K562 (cell line): ENCODE data around the gene CRLF2.

Source experiments
- ESRRA ChIP-seq: fragments of 450-650 bp; IDR thresholded peaks from 2 replicates; pipeline ENCODE4 v1.6.1; 2014; ENCODE audit warnings: low read depth, mild to moderate bottlenecking, moderate library complexity, borderline replicate concordance
- HDAC1 ChIP-seq, 2 experiments: fragments of 450-650 bp; IDR thresholded peaks; 2 replicates each; pipeline ENCODE4 v1.6.1; 2016 to 2017; ENCODE audit warnings: inconsistent platforms in 1 of 2, mild to moderate bottlenecking in 1 of 2, moderate library complexity in 1 of 2
- MECOM ChIP-seq: fragments of 250-450 bp; sonication (Bioruptor Pico); IDR thresholded peaks from 2 replicates; pipeline ENCODE4 v1.8.0; 2022; ENCODE audit warnings: inconsistent platforms
- TCF7L2 ChIP-seq: fragments of 150-350 bp; IDR thresholded peaks from 2 replicates; pipeline ENCODE4 v1.6.1; 2016; ENCODE audit warnings: low read depth, mild to moderate bottlenecking, low read length, moderate library complexity
- TF ChIP-seq, protein P1 (sequence below), 2 experiments: fragments of 450-650 bp in 1 of 2; IDR thresholded peaks; 2 replicates each; pipeline ENCODE4 v1.6.1; 2011 to 2017; ENCODE audit warnings: low read depth in 2 of 2, antibody characterized with exemption in 1 of 2, borderline replicate concordance in 1 of 2, low read length in 1 of 2, mild to moderate bottlenecking in 1 of 2, mixed read lengths in 1 of 2; ENCODE audit not compliant: control insufficient read depth in 1 of 2
- TF ChIP-seq, protein P2 (sequence below): sonication (generic); formaldehyde crosslinking; IDR thresholded peaks from 2 replicates; pipeline ENCODE4 v1.8.0; 2022; ENCODE audit warnings: mild to moderate bottlenecking, missing genetic modification reagents

DNA sequence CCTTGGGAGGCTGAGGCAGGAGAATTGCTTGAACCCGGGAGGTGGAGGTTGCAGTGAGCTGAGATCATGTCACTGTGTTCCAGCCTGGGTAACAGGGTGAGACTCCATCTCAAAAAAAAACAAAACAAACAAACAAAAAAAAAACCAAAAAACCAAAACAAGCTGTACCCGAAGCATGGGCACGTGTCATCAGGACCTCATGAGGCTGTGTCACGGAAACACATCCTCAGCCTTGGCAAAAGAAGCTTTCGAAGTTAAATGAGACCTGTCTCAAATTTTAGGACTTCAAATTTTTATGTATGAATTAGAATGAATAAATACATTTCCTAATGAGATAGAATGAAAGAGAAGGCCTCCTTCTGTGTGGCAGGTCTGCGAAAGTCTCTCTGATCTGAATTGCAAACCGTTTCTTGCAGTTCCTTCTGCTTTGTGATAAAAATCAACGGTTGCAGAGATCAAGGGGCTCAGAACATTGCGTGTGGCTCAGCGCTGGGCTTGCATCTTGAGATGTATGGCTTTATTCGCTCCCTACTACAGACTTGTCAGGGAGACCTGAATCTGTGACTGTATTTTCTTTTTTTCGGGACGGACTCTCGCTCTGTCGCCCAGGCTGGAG, 19.5 kb upstream of the CRLF2 start:
- TF ChIP-seq HDAC1 (IDR thresholded peaks at IDR 0.05) (no peak), ESRRA (no peak), TCF7L2 (no peak), MECOM (CRISPR knock-in tag) (no peak)
- TF ChIP-seq, protein P1, sequence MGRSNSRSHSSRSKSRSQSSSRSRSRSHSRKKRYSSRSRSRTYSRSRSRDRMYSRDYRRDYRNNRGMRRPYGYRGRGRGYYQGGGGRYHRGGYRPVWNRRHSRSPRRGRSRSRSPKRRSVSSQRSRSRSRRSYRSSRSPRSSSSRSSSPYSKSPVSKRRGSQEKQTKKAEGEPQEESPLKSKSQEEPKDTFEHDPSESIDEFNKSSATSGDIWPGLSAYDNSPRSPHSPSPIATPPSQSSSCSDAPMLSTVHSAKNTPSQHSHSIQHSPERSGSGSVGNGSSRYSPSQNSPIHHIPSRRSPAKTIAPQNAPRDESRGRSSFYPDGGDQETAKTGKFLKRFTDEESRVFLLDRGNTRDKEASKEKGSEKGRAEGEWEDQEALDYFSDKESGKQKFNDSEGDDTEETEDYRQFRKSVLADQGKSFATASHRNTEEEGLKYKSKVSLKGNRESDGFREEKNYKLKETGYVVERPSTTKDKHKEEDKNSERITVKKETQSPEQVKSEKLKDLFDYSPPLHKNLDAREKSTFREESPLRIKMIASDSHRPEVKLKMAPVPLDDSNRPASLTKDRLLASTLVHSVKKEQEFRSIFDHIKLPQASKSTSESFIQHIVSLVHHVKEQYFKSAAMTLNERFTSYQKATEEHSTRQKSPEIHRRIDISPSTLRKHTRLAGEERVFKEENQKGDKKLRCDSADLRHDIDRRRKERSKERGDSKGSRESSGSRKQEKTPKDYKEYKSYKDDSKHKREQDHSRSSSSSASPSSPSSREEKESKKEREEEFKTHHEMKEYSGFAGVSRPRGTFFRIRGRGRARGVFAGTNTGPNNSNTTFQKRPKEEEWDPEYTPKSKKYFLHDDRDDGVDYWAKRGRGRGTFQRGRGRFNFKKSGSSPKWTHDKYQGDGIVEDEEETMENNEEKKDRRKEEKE (IDR thresholded peaks at IDR 0.05; ENCODE audit: borderline replicate concordance in 1 of 2, control insufficient read depth in 1 of 2, low read depth in 2 of 2, low read length in 1 of 2): no peak
- TF ChIP-seq, protein P2, sequence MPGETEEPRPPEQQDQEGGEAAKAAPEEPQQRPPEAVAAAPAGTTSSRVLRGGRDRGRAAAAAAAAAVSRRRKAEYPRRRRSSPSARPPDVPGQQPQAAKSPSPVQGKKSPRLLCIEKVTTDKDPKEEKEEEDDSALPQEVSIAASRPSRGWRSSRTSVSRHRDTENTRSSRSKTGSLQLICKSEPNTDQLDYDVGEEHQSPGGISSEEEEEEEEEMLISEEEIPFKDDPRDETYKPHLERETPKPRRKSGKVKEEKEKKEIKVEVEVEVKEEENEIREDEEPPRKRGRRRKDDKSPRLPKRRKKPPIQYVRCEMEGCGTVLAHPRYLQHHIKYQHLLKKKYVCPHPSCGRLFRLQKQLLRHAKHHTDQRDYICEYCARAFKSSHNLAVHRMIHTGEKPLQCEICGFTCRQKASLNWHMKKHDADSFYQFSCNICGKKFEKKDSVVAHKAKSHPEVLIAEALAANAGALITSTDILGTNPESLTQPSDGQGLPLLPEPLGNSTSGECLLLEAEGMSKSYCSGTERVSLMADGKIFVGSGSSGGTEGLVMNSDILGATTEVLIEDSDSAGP (CRISPR knock-in tag): no peak
